ENCODE data around the gene BHLHE23. TPM values are rescaled to one million over a fixed set of nuclear protein-coding genes. Genes with fewer than 3 reads are reported as not detected.

Gene BHLHE23
- total RNA-seq, 2 donors from 2014 or later, result not detected

DNA sequence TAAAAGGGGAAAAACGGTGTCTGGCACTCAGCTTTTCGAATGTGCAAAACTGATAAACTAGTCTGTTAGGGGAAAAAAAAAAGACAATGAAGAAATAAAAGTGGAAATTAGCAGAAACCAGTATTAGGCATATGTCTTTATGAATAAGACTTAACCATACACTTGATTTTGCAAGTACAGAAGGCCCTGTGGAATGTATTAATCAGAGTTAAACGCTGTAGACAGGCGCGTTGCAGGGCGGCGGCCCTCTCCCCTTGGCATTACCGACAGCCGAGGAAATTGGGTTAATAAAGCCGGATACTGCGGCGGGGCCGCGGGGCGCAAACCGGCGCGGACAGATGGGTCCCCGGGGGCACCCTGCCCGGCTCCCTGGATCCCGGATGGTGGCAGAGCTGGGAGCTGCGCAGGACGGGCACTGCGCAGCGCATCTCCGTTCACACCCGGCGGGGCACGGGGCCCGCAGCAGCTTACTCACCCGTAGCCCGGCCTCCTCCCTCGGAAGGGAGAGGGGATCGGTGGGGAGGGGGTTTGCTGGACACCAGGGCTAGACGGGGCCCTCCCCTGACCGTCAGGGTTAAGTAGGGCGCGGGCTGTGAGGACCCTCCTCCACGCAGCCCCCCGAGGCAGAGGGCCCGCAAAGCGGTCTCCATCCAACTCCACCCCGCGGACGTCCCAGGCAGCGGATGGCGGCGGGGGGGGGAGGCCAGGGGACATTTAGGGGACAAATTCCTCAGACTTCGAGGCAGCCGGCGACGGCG is 2.0 kb downstream of the BHLHE23 start:
- H3K36me3 Mint-ChIP-seq, result no peaks in the 10 kb centered on the region
- peaks cover 0 to 3% of the 10 kb centered on the region in 2 donors for H3K4me1 Mint-ChIP-seq (ENCODE audit: low read depth in 2 of 2)
- no peak for DNase-seq (ENCODE audit: low spot score)
- no peak for ATAC-seq
- H3K4me3 Mint-ChIP-seq, result no peak overlapping the region
- peaks cover 24 to 29% of the 10 kb centered on the region in 2 donors for H3K27me3 Mint-ChIP-seq
- H3K27ac Mint-ChIP-seq, result no peak overlapping the region
- no peaks in the 10 kb centered on the region for H3K9me3 Mint-ChIP-seq

DNA sequence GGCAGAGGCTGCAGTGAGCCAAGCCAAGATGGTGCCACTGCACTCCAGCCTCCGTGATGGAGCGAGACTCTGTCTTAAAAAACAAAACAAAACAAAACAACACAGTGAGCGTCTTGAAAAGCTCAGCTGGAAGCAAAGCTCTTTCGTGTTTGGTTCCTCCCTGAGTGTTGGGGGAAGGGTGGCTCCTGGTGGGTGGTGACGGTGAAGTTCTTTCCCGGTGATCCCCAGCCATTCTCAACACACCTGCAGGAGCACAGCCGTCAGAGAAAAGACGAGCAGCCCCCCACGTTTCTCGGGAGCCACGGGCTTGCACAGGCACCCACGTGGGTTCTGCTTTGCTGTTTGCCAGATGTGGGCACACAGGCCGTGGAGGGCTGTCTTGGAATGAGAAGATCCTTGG is 3.2 kb downstream of the BHLHE23 start:
- peaks cover 0 to 8% of the 10 kb centered on the region in 2 donors for H3K4me1 Mint-ChIP-seq (ENCODE audit: low read depth in 2 of 2)
- no peak for ATAC-seq
- H3K4me3 Mint-ChIP-seq, result no peak overlapping the region
- no peaks in the 10 kb centered on the region for H3K36me3 Mint-ChIP-seq
- no peak overlapping the region for H3K27ac Mint-ChIP-seq
- H3K27me3 Mint-ChIP-seq, result peaks cover 26 to 33% of the 10 kb centered on the region in 2 donors
- H3K9me3 Mint-ChIP-seq, result no peaks in the 10 kb centered on the region
- no peak for DNase-seq (ENCODE audit: low spot score)

DNA sequence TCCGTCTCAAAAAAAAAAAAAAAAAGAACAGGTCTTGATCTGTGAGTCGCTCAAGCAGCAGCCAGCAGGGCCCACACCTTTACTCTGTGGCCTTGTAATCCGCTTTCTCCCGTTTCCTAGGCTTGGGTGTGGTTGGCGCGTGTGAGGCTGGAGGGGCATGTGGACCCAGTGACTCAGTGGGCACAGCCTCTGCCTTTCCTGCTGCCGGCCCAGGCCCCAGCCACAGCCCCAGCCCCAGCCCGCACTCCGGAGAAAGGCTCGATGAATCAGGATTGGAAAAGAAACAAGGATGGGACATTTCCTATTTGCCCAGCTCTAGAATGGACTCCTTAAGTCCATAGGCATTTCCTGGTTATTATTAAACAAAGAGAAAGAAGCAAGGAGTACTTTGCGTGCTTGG is 4.3 kb downstream of the BHLHE23 start:
- H3K4me3 Mint-ChIP-seq, result no peak overlapping the region
- ATAC-seq (no peak), DNase-seq (ENCODE audit: low spot score) (no peak)
- H3K36me3 Mint-ChIP-seq, result no peaks in the 10 kb centered on the region
- H3K27me3 Mint-ChIP-seq, result peaks cover 30 to 40% of the 10 kb centered on the region in 2 donors
- H3K27ac Mint-ChIP-seq, result no peak overlapping the region
- H3K4me1 Mint-ChIP-seq (ENCODE audit: low read depth in 2 of 2), result peaks cover 0 to 9% of the 10 kb centered on the region in 2 donors
- no peaks in the 10 kb centered on the region for H3K9me3 Mint-ChIP-seq

DNA sequence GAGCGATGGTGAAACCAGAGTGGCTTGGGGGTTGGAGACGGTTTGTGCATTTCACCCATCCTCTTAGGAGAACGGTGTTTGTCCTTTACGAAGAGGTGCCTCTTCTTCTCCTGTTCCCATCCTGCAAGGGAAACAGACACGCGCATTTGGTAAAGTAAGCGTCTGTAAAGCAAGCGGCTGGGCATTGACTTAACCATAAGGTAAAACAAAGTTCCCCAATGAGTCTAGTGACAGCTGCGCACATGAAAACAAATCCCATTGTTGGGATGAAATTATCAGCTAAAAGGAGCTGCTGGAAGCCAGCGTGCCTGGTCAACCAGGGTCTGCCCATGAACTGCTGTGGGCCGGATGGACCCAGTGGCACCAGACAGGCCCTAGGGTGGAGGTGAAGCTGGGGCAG is 5.8 kb downstream of the BHLHE23 start:
- ATAC-seq, result no peak
- no peaks in the 10 kb centered on the region for H3K36me3 Mint-ChIP-seq

DNA sequence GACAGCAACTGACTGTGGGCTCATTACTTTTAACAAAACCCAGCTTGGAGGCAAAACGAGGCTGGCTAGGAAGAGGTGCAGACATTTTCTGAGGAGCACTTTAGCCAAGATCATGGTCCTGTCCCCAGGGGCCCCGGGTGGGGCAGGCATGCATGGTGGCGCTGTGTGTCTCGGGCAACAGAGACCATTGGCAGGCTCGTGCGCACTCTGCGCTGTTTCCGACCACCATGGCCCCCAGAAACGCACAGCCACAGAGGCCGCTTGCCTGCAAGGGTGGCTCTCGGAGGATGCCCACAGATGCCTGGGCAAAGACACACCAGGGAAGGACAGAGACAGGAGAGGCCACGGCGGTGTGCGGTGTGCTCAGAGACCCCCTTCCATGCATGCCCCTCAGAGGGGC is 6.7 kb downstream of the BHLHE23 start:
- H3K27me3 Mint-ChIP-seq, result peaks cover 35 to 40% of the 10 kb centered on the region in 2 donors
- no peaks in the 10 kb centered on the region for H3K9me3 Mint-ChIP-seq
- DNase-seq (ENCODE audit: low spot score), result no peak
- no peak overlapping the region for H3K27ac Mint-ChIP-seq
- H3K4me1 Mint-ChIP-seq (ENCODE audit: low read depth in 2 of 2), result peaks cover 0 to 9% of the 10 kb centered on the region in 2 donors
- no peak overlapping the region for H3K4me3 Mint-ChIP-seq
- H3K36me3 Mint-ChIP-seq, result no peaks in the 10 kb centered on the region
- no peak for ATAC-seq

More for the DNA sequence above, 5.8 kb downstream of the BHLHE23 start:
- no peak overlapping the region for H3K27ac Mint-ChIP-seq
- no peak for DNase-seq (ENCODE audit: low spot score)
- peaks cover 0 to 9% of the 10 kb centered on the region in 2 donors for H3K4me1 Mint-ChIP-seq (ENCODE audit: low read depth in 2 of 2)
- no peaks in the 10 kb centered on the region for H3K9me3 Mint-ChIP-seq
- peaks cover 30 to 40% of the 10 kb centered on the region in 2 donors for H3K27me3 Mint-ChIP-seq
- H3K4me3 Mint-ChIP-seq, result no peak overlapping the region

DNA sequence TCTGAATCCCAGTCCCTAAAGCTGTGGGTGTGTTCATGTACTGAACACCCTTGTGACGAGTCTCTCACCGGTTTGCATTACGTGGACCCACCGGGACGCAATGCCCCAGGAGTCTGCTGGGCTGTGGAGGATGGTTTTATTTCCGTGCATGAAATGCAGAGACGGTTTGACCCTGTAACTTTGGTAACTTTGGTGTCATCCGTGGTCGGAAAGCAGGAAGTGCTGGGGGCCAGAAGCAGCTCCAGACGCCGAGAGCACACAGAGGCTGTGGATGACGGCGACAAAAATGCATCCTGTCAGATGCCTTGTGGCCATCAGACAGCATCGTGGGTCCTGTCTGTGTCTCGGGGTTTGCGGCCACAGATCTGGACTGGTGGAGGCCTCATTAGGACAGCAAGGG is 7.2 kb downstream of the BHLHE23 start:
- ATAC-seq (peak in 1 of 2 donors; percentile 12), DNase-seq (ENCODE audit: low spot score) (no peak)
- Mint-ChIP-seq H3K4me3 (no peak overlapping the region), H3K4me1 (ENCODE audit: low read depth in 2 of 2) (peaks cover 0 to 9% of the 10 kb centered on the region in 2 donors), H3K27me3 (peaks cover 35 to 38% of the 10 kb centered on the region in 2 donors), H3K9me3 (no peaks in the 10 kb centered on the region), H3K27ac (no peak overlapping the region), H3K36me3 (no peaks in the 10 kb centered on the region)

DNA sequence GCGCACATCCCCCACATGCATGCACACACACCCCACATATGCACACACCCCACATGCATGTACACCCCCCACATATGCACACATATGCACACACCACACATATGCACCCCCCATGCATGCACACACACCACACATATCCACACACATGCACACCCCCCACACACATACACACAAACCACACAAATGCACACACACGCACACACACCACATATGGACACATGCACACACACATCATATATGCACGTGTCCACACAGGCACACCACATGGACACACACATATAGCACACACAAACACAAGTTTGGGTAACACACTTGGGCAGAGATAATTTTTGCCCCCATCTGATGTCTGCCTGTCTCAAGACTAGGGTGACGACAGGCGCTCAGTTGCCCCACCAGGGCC is 8.3 kb downstream of the BHLHE23 start:
- peaks cover 0 to 9% of the 10 kb centered on the region in 2 donors for H3K4me1 Mint-ChIP-seq (ENCODE audit: low read depth in 2 of 2)
- H3K4me3 Mint-ChIP-seq, result no peak overlapping the region
- no peaks in the 10 kb centered on the region for H3K9me3 Mint-ChIP-seq
- H3K27me3 Mint-ChIP-seq, result peaks cover 27 to 28% of the 10 kb centered on the region in 2 donors
- ATAC-seq (no peak), DNase-seq (ENCODE audit: low spot score) (no peak)
- no peak overlapping the region for H3K27ac Mint-ChIP-seq
- H3K36me3 Mint-ChIP-seq, result no peaks in the 10 kb centered on the region

DNA sequence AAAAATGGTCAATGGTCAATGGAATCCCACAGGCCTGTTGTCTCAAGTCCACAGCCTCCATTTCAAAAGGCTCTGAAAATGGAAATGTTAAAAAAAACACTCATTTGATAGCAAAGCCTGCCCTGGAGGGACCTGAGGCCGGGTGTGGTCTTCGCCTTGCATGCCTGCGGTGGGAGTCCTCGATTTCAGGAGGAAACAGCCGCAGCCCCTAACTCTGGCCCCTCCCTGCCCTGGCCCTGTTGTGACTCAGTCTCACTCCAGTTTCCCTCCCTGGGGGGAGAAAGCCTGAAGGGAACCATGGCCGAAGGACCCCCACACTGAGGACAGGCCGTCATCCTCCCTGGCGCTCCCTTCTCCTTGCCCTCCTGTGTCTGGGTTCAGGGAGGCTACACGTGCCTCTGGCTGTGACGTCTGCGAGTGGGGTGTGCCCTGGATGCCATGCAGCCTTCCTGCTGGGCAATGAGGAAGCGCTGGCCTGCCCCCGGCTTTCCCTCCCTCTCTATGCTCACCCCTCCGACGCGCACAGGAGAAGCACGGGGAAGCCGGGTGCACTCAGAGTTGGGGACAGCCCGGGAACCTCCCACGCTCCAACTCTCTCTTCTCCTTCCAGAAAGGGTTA is 9.2 kb downstream of the BHLHE23 start:
- Mint-ChIP-seq H3K27ac (no peak overlapping the region), H3K4me3 (no peak overlapping the region), H3K4me1 (ENCODE audit: low read depth in 2 of 2) (peaks cover 0 to 9% of the 10 kb centered on the region in 2 donors), H3K9me3 (no peaks in the 10 kb centered on the region), H3K36me3 (no peaks in the 10 kb centered on the region), H3K27me3 (peaks cover 23 to 24% of the 10 kb centered on the region in 2 donors)
- DNase-seq (ENCODE audit: low spot score) (no peak), ATAC-seq (no peak)

DNA sequence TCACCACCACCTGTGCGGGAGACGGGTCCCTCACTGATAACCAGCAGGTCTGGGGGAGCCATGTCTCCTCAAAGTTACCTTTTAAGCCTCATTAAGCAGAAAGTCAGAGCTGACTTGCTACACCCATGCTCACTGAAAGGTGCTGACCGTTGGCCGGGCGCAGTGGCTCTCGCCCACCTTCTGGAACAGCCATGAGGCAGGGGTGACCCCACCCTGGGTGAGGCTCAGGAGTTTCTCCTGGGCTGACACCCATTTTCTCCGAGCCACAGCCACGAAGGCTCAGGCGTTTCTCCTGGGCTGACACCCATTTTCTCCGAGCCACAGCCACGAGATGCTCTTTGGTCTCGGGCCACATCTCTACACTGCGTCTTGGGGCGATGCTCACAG is 10.2 kb downstream of the BHLHE23 start:
- peaks cover 23 to 24% of the 10 kb centered on the region in 2 donors for H3K27me3 Mint-ChIP-seq
- DNase-seq (ENCODE audit: low spot score) (no peak), ATAC-seq (no peak)
- peaks cover 0 to 9% of the 10 kb centered on the region in 2 donors for H3K4me1 Mint-ChIP-seq (ENCODE audit: low read depth in 2 of 2)
- no peak overlapping the region for H3K4me3 Mint-ChIP-seq
- no peaks in the 10 kb centered on the region for H3K9me3 Mint-ChIP-seq
- no peaks in the 10 kb centered on the region for H3K36me3 Mint-ChIP-seq
- no peak overlapping the region for H3K27ac Mint-ChIP-seq

DNA sequence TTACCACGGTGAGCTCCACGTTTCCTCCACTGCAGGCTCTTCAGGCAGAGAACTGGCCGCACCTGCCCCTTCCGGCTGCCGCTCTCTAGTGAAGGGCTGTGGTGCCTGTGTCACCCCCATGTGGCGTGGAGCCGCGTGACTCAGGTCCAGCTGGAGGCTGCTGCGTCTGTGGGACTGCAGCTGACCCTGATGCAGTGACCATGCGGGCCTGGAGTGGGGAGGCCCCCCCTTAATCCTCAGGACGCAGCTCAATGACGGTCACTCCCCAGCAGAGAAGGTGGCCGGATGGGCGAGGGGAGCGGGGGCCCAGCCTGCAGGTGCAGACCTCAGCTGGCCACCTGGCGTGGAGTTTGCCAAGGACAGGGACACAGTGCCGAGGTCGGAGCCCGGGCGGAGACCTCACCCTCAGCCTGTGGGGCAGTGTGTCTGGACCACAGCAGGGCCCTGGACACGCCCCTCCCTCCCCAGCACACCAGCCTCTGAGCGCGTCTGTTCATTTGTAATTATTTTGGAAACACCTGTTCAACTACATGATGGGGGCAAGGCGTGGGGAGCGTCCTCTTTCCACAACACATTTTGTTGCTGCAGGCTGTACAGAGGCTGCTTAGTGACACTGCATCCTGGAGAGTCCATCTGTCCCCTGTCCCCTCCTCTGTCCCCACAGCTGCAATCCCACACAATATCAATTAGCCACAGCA is 10.7 kb downstream of the BHLHE23 start:
- no peak overlapping the region for H3K4me3 Mint-ChIP-seq
- H3K27me3 Mint-ChIP-seq, result peaks cover 19 to 22% of the 10 kb centered on the region in 2 donors
- no peaks in the 10 kb centered on the region for H3K36me3 Mint-ChIP-seq
- no peak for DNase-seq (ENCODE audit: low spot score)
- peaks cover 0 to 9% of the 10 kb centered on the region in 2 donors for H3K4me1 Mint-ChIP-seq (ENCODE audit: low read depth in 2 of 2)
- no peak overlapping the region for H3K27ac Mint-ChIP-seq
- no peak for ATAC-seq
- H3K9me3 Mint-ChIP-seq, result no peaks in the 10 kb centered on the region

DNA sequence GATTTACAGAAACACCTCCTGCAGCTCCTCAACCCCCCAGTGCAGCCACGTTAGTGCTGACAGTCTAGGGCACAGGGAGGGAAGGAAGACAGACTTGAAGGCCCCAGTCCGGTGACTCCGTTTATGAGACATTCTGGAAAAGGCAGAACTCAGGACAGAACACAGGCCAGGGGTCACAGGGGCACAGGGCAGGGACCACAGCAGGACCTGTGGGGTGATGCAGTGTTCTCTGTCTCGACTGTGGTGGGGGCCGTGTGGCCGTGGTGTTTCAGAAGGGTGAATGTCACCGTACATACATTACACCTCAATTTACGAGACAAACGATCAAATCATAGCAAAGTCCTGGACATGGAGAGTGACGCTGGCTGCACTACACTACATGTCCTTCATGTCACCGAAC is 11.3 kb downstream of the BHLHE23 start:
- H3K4me3 Mint-ChIP-seq, result no peak overlapping the region
- H3K4me1 Mint-ChIP-seq (ENCODE audit: low read depth in 2 of 2), result peaks cover 0 to 9% of the 10 kb centered on the region in 2 donors
- ATAC-seq (no peak), DNase-seq (ENCODE audit: low spot score) (no peak)
- no peaks in the 10 kb centered on the region for H3K36me3 Mint-ChIP-seq
- H3K27me3 Mint-ChIP-seq, result peaks cover 17 to 20% of the 10 kb centered on the region in 2 donors
- no peaks in the 10 kb centered on the region for H3K9me3 Mint-ChIP-seq
- no peak overlapping the region for H3K27ac Mint-ChIP-seq

DNA sequence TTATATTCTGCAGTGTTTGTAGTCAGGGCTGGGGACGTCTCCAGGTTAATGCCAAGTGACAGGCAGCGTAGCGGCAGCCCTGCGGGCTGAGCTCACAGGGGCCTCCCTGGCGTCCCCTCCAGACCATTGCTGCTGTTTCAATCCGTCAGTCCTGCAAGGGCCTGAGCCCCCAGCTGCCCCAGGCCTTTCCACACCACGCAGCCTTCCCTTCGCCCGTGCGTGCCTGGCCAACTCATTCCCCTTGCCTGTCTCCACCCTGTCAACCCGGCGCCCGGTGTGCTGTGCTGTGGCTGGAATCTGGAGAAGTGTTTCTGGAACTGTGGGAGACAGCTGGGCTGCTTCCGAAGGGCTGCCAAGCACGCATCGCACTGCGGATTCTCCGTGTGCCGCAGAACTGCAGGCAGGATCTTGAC is 11.9 kb downstream of the BHLHE23 start:
- DNase-seq (ENCODE audit: low spot score) (peak; percentile 35), ATAC-seq (no peak)
- no peak overlapping the region for H3K27ac Mint-ChIP-seq
- H3K4me1 Mint-ChIP-seq (ENCODE audit: low read depth in 2 of 2), result peaks cover 0 to 9% of the 10 kb centered on the region in 2 donors
- no peak overlapping the region for H3K4me3 Mint-ChIP-seq
- no peaks in the 10 kb centered on the region for H3K36me3 Mint-ChIP-seq
- peaks cover 17% of the 10 kb centered on the region in 2 donors for H3K27me3 Mint-ChIP-seq
- no peaks in the 10 kb centered on the region for H3K9me3 Mint-ChIP-seq

DNA sequence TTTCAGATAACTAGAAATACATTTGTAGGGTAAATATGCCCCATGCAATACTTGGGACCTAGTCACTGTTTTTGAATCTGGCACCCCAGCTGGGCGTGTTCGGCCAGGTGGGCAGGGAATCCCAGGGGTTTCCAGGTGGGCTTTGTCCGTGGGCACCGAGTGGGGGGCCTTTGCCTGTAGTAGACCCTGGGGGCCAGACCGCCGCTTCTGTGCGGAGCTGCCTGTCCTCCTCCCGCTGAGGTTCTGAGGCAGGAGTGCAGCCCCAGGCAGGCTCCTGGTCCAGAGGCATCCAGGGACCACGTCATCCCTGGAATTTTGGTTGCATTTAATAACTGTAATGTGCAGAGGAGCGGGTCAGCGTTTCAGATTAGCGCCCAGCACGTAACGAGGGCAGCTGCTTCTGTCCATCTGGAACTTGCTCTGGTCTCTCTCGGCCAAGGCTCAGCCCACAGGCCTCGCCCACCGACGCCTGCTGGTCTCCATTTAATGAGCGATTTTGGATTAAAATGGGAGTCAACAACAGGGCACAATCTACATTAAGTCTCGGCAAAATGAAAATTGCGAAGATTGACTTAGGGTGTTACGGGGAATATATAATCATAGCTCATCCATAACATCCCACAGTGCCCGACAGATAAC is 12.8 kb downstream of the BHLHE23 start:
- DNase-seq (ENCODE audit: low spot score), result peak; percentile 46
- Mint-ChIP-seq H3K27ac (no peak overlapping the region), H3K4me1 (ENCODE audit: low read depth in 2 of 2) (peaks cover 0 to 11% of the 10 kb centered on the region in 2 donors), H3K4me3 (no peak overlapping the region), H3K27me3 (peaks cover 11 to 17% of the 10 kb centered on the region in 2 donors), H3K9me3 (no peaks in the 10 kb centered on the region), H3K36me3 (no peaks in the 10 kb centered on the region)
- ATAC-seq, result no peak
